ENCODE measurements around the gene BBIP1. TPM values are rescaled to one million over a fixed set of nuclear protein-coding genes. Genes with fewer than 3 reads are reported as not detected.
A peak's percentile ranks its signal among the peaks of the same experiment; 100 is the strongest.
"Not testable (repeated sequence)": the region's sequence is repeated elsewhere in the genome, so short reads cannot be mapped to it uniquely, and the experiment has no call there.

The BBIP1 gene
- total RNA-seq, 1 donor from 2014 or later: 16.7 TPM

DNA sequence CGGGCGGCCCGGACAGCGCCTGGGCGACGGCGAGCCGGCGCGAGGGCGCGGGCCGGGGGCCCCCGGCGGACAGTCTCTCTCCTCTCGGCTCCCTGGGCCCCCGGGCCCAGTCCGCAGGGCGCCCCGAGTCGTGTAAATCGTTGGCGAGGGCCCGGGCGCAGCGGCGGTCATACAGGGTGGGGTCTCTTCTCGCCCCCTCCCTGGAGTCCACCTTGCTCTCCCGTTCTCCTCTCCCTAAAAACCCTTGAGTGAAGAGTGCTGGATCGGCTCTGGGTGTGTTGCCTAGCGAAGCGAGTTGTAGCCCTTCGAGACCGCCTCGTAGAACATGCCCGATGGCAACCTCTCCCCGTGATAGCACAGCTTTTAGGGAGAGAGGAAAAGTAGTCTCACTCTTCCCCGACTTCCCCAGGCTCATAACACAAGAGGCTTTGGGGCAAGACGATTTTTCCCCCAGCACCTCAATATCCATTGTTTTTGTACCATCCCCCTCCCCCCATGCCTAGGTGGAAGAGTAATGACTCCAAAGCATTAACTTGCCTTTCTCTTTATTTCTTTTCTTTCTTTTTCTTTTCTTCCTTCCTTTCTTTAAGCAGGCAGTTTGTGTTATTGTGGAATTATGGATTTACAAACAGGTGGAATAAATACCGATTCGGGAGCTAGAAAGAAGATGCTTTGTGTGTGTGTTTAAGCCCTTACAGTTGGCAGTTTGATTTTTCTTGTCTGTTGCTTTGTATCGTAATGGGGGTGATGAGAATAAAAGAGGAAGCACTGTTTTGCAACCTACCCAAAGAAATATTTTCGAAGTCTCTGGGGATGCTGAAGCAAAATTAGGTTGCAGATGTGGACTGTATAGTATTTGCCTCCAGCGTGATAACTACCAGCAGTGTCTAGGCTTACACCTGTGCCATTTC is 1.2 kb upstream of the BBIP1 start:
- peak; percentile 47 for DNase-seq

DNA sequence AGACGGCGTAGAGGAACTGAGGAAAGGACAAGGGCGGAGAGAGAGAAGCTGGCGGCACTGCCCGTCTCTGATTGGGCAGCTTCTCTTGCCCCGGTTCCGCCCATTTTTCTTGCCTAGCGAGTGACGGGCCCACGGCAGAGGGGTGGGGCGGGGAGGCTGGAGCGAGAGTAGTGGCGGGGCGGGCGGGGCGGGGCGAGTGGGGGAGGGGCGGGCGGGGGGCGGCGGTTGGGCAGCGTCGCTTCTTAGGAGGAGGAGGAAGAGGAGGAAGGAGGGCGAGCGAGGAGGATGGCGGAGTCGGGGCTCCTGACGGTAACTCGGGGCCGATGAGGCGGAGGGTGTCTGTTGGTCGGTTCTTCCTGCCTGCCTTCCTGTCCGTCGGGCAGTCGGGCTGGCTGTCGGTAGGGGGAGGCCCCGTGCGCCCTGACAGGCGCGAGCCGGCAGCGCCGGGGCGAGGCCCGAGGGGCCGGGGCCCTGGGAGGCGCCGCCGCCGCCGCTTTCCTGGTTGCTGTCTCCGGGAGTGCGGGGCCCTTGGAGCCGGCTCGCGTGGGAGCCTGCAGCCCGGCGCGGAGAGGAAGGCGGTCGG is 460 bp upstream of the BBIP1 start, which contains the start of gene SHOC2:
TSS of gene SHOC2 (plus strand) at position 256 of the 583 bp plus-strand sequence. CDS start 44,755 bp downstream, outside the sequence.
- no peak for DNase-seq

DNA sequence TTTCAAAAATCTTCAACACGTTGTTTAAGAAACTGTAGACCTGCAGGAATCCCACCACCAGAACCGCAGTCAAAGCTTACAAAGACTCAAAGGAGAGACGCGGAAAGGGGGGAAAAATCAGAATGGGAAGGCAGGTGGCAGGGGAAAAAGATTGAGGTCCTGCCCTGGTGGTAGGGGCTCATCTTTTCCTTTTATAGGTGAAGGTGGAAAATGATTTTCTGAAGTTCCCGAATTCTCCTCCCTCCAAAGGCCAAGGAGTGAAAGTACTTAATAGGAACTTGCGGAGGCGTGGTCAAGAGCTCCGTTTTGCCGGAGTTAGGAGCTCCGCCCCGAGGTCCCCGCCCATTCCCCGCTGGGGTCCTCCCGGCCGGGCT is 724 bp downstream of the BBIP1 start:
- DNase-seq: peak; percentile 96

DNA sequence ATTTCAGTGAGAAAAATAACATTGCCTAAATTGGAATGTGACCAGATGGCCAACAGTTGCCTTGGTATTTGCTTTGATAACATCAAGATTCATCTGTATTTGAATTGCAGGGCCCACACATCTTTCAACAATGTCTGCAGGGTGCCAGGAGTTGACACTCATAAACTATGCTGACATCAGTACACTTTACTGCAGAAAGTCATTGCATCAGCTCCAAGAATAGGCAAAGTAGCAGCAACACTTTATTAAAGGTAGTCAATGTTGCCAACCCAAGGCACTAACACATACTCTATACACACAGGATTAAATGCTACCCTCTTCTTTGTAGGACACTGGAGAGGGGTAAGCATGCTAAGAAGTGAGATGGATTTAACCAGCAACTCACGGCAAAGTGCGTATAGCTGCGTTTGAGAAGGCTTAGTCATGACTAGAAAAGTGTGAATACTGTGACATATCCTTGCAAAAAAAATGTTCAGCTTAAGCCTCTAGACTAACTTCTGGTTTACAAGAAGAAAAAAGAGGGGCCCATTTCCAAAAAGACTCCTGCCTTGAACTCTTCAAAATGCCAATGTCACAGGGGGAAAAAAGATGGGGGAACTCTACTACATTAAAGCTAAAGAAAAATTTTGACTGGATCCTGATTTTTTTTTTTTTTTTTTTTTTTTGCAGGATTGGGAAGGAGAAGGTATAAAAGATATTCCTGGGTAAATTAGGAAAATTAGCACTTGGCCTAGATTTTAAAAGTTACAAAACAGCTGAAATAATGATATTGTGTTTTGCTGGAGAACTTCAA is 2.2 kb downstream of the BBIP1 start:
- DNase-seq: no peak

DNA sequence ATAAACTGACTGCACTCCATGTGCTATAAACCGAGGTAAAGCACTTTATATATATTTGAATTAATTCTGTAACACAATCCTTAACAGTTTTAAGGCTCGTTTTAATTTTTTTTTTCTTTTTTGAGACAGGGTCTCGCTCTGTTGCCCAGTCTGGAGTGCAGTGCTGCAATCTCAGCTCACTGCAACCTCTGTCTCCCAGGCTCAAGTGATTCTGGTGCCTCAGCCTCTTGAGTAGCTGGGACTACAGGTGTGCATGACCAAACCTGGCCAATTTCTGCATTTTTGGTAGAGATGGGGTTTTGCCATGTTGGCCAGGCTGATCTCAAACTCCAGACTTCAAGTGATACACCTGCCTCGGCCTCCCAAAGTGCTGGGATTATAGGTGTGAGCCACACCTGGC is 3.4 kb downstream of the BBIP1 start:
- not testable (repeated sequence) for DNase-seq

DNA sequence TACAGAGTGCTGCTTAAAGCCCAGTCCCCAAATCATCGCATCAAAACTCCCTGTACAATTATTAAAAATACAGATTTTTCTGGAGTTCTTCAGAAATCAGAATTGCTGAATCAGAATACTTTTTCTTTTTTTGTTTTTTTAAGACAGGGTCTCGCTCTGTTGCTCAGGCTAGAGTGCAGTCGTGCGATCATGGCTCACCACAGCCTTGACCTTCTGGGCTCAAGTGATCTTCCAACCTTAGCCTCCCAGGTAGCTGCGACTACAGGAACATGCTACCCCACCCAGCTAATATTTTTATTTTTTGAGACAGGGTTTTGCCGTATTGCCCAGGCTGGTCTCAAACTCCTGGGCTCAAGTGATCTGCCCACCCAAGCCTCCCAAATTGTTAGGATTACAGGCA is 3.9 kb downstream of the BBIP1 start:
- DNase-seq: no peak

DNA sequence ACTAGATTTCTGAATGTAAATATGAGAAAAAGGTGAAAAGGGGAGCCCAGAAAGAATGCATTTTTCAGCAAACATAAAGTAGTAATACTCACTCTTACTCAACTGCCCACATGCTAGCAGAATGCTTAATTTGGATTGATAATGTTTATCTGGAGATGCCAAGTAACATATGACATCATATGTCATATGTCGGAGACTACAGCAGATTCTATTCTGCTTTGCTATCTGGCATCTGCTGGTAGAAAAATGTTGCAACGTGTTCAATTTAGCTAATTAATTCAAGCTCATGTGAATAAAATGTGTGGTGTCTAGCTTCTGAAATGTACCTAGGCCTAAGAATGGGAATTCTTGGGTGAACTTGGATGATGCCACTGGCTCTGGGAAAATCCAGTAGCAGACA is 4.5 kb downstream of the BBIP1 start:
- no peak for DNase-seq

DNA sequence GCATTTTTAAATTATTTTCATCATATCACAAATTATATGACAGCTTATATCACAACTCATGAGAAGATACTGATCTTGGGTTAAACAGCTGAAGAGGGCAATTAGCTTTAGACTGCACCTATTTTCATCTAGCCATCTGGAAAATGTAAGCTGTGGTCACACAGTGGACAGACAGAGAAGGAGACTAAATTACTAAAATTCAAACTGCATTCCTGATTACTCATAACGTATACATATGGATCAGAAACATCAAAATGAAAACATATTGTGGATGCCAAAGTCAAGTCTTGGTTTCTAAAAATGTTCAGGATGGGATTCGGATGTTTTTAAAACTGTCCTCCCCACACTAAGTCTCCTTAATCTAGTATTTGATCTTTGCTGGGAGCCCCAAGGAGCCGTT is 6.6 kb downstream of the BBIP1 start:
- DNase-seq: no peak

DNA sequence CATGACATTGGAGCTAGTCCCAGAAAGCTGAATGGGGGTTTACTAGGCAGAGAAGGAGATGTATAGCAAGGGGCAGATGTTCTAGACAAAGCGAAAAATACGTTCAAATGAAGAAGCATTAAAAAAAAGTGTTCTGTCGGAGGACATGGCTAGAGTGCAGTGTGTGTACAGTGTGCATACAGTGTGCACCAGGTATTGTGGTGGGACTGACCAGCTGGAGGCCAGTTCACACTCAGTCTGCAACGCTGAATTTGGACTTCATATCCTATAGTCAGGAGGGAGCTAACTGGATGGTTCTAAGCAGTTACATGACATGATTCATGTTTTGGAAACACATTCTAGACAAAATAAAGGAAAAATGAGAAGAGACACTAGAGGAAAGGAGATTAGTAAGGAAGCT is 8.8 kb downstream of the BBIP1 start:
- DNase-seq: no peak

DNA sequence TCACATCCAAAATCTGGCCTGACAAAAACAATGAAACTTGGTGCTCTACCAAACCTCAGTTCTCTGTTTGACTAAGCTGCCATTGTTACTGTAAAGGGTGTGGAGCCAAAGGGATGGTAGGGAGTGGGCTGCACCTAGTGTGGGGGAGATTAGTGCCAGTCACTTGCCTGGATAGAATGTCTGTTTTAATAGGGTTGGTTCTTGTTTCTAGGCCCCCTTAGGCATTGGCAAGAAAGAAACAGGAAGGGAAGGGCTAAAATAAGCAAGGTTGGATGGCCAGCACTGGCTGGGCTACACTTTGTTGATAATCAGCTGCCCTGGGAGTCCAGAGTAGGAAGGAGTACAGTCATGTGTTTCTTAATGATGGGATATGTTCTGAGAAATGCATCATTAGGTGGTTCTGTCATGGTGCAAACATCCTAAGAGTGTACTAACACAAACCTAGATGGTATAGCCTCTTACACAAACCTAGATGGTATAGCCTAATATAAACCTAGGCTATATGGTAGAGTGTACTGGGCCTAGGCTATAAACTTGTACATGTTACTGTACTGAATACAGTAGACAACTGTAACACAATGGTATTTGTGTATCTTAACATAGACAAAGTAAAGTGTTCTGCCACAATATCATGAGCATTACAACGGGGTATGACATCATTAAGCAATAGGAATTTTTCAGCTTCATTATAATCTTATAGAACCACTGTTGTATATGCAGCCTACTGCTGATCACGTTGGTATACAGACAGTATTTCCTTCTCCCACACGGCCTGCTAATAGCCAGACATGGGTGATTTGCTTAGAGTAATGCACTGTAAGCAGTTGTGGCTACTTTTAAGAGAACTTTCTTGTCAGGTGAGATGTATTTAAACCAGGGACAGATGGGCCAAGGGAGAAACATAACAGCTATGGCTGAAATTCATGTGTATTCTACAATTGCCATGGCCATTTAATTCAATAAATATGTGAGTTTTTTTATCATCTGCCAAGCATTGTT is 15.4 kb downstream of the BBIP1 start:
- DNase-seq: no peak

DNA sequence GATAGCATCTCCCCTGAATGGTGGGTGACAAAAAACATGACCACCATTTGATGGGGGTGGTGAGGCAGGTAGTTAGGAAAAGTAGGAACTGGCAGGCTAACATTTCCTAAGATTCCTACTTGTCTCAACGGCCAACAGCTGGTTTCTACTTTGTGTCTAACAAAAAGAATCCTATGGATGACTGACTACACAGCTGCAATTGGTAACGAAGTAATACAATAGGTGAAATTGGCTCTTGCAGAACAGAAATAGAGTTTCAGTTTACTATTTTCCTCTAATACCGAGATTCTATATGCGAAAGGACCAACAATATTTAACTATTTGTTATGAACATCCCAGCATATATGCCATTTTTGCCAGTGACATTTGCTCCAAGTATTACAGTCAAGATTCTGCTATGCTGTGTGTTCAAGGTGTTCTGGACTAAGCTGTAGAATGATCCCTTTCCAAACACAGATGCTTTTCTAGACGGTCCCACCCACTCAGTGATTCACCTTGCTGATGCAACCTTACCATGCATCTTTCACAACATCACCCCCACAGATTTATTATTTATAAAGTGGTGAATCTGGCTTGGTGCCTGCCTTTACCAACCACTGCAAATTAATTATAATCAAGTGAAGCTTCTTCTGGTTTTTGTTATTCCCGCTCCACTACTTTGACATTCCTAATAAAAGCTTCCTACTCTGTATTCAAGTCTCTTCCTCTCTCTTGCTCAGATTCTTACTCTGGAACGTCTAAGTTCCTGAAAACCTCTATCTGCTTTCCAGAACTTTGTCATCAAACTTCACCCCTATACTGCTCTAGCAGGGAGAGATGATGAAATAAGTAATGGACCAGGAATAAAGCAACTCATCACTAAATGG is 16.8 kb downstream of the BBIP1 start:
- no peak for DNase-seq

DNA sequence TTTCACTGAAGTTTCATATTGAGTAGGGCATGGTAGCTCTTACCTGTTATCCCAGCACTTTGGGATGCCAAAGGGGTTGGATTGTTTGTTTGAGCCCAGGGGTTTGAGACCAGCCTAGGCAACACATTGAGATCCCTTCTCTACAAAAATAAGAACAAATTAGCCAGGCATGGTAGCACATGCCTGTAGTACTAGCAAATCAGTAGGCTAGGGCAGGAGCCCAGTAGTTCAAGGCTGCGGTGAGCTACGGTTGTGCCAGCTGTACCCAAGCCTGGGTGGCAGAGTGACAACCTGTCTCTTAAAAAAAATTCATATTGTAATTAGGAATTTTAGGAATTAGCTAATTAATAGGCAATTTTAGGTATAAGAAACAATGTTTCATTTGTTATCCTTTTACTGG is 18.0 kb downstream of the BBIP1 start:
- DNase-seq: no peak

DNA sequence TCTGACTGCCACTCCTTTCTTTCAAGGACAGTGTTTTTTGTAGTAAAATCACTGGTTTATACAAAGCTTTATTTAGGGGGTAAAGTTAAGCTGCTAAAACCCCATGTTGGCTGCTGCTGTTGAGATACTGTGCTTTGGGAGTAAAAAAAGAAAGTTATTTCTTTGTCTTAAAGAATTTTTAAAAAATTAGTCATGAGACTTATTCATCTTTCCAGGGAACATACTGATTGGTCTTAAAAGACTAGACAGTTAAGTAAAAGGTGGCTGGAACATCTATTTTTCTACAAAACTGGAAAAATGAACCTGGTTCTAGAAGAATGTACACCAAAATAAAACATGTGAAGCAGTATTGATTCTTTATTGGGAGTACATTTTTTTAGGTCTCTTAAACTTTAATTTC is 20.6 kb downstream of the BBIP1 start:
- DNase-seq: no peak

DNA sequence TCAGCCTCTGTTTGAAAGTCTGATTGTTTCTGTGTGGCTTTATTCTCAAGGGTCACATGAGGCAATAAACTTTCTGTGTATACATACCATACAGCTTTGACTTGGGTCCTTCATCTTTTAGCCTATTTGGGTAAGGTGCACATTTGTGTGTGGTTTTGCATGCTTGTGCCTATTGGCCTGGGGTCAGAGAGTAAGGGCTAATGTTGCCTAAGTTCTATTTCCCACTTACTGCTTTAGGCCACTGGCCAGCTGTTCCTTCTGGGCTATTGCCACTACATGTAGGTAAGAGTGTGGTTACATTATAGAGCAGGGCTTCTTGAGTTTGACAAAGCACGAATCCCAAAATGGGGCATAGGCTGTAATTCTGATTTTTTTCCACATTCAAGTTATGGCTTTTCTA is 21.8 kb downstream of the BBIP1 start:
- no peak for DNase-seq

DNA sequence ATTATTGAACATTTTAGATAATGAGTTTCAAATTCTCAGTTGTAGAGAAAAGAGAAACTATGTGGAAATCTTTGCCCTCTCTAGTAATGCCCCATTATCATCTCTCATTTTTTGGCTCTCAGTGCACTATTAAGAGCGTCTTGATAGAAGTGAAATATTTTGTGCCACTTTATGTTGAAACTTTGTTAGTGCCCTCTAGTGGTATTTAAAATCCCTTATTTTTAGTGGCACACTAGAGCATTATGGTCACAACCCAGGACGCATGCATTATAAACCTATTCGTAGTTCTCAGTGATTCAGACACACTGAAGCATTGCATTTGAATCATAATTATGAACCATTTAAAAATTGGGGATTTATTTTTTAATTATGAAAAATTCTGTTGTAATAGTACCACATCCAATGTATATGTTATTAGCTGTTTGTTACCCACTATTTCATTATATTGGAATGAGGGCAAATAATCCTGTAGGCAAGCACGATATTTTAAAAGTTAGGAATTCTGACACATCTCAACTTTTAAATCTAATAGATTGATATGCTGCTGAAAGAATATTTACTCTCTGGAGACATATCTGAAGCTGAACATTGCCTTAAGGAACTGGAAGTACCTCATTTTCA is 25.3 kb downstream of the BBIP1 start:
- peak; percentile 68 for DNase-seq

DNA sequence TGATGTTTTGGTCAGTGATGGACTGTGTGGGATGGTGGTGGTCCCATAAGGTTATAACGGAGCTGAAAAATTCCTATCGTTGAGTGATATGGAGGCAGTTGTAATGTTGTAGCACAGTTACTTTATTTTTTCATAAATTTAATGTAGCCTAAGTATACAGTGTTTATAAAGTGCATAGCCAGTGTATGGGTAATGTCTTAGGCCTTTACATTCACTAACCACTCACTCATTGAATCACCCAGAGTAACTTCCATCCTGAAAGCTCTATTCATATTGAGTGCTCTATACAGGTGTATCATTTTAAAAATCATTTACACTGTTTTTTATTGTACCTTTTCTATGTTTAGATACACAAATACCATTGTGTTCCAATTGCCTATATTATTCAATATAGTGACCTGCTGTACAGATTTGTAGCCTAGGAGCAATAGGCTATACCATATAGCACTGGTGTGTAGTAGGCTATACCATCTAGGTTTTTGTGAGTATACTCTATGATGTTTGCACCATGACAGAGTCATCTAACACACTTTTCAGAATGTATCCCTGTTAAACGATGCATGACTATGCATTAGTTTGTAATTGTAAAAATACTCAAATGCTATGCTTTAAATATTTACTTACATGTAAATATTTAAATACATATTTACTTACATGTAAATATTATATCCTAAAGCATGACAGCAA is 26.2 kb downstream of the BBIP1 start:
- DNase-seq: no peak

DNA sequence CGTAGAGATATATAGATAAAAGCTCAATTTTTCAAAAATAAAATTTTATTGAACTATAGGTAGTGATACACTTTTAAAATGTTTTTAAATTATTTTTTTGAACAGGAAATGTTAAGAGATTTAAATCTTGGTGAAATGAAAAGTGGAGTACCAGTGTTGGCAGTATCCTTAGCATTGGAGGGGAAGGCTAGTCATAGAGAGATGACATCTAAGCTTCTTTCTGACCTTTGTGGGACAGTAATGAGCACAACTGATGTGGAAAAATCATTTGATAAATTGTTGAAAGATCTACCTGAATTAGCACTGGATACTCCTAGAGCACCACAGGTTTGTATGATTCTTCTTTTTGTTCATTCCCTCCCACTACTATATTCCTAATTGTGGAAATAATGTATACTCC is 31.4 kb downstream of the BBIP1 start:
- DNase-seq: no peak

DNA sequence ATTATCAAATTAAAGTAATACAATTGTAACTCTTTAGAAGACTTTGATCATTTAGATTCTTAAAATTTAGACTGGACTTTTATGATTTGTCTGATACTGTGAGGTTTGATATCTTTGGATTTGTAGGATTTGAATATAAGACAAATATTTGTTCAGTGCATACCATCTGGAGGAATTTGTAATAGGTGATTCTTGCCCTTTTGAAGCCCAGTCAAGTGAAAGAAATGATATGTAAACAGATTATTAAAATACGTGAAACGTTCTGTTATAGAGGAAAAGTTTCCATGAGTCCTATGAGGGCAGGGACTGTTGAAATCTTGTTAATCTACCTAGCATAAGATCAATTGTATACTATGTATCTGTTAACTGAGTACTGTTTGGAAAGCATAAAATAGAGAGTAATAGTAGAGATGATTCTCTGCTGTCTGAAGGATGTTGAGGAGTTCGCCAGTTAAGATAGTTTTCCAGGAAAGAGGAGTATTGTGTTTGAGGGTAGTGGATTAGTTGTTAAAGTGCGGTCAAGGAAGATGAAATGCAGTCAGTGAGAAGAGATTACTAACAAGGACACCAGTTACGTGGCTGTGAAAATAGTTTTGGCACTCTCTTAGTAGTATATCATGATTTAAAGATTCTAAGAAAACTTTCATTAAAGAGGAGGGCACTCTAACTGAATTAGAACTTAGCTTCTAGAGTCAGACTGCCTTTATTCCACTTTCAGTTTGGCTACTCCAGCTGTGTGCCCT is 32.9 kb downstream of the BBIP1 start:
- DNase-seq: no peak

DNA sequence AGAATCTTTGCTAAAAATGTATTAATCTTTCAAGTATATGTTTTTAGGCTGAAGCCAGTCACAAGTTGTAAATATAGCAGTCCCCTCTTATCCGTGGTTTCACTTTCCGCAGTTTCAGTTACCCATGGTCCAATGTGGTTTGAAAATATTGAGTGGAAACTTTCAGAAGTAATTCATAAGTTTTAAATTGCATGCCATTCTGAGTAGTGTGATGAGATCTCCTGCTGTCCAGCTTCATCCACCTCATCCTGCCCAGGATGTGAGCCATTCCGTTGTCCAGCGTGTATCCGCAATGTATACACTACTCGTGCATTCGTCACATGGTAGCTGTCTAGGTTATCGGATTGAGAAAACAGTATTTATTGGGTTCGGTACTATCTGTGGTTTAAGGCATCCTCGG is 35.1 kb downstream of the BBIP1 start:
- DNase-seq: peak; percentile 70

Measured in dermis blood vessel endothelial cell (primary cell).